NOMO-1 treated with DMSO at 0.1 percent for 48 hours (cell line): Measurements from ENCODE around the gene KCNMA1.

Experiments
- DNase-seq: peaks from one replicate; lab custom pipeline; 2025; ENCODE audit not compliant: unreplicated experiment; lab: John Stamatoyannopoulos, UW

Gene KCNMA1

GRCh38 chr10:76981251-76981650 lies 656.4 kb downstream of the KCNMA1 start:
- no peak for DNase-seq

GRCh38 chr10:76977901-76978300 lies 659.7 kb downstream of the KCNMA1 start:
- no peak for DNase-seq

DNA sequence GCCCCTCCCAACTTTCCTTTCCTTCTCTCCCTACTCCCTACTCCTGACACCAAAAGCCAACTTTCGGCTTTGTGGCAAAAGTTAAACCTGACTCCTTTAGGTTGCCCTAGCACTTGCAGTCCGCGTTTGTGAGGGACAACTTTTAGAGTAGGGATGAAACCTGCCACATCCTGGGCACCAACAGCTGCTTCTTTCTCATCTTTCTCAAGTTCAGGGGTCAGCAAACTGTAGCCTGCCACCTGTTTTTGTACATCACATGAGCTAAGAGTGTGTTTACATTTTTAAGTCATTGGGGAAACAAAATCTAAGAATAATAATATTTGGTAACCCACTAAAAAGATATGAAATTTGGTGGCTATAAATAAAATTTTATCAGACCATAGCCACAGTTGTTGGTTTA lies 660.6 kb downstream of the KCNMA1 start:
- DNase-seq = no peak

DNA sequence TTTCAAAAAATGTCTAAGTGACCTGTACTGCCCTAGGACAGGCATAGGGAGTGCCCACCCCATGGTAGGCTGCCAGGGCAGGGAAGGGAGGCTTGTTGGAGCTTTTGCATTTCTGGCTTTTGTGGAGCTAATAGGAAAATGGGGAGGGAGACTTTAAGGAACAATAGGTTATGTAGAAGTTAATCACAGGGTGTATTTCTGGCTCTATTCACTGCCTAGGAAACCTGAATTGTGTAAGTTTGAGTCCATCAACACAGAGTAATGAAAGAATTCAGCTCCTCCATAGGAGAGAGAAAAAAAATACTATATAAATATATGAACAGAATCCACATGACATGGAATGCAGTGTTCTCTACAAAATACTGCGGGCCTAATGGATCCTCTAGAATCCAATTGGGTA lies 661.5 kb downstream of the KCNMA1 start:
- DNase-seq = no peak

DNA sequence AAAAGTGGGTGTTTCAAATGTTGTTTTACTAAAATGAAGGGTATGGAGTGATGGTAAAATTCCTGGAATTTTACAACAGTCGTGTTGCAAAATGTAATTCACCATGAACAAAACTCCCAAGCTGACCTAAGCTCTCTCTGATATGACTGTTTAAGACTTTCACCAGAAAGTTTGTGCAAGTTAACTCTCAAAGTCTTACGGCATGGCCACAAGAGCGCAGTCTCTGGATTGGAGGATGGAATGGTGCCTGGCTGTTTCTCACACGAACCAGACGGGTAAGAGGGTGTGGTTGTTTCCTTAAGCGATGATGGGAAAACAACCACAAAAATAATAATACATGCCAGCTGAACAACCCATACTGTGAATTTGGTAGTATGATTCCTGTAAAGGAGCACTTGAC lies 662.5 kb downstream of the KCNMA1 start:
- no peak for DNase-seq

DNA sequence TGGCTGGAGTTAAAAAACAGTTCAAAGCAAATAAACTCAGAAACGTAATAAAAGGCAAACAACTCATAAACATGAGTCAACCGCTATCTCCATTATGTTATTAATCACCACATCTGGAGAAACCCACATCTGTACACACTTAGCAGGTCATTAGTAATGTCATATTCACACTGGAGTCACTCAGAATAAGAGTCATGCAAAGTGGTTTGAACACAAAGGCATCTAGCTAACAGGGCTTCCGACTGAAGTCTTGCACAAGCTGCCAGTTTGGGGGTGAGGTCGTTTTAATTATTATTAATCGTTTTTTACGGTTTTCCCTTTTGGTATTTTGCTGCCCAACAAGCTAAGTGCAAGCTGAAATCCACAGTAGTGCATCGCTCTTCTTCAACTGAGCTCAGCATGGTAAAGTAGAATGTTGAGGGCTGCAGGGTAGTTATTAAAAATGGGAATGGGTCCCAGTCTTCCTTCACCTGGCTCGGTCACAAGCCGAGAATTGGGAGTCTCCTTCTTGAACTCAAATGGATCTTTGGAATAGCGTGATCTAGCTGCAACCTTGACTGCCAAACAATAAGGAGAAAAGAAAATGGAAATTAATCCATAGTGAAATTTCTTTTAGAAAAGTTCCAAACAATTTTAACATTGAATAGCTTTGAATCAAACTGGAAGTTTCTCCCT lies 663.5 kb downstream of the KCNMA1 start:
- DNase-seq = no peak

GRCh38 chr10:76973091-76974016 lies 664.3 kb downstream of the KCNMA1 start:
- DNase-seq = no peak

GRCh38 chr10:76972541-76972940 lies 665.1 kb downstream of the KCNMA1 start:
- DNase-seq = no peak

DNA sequence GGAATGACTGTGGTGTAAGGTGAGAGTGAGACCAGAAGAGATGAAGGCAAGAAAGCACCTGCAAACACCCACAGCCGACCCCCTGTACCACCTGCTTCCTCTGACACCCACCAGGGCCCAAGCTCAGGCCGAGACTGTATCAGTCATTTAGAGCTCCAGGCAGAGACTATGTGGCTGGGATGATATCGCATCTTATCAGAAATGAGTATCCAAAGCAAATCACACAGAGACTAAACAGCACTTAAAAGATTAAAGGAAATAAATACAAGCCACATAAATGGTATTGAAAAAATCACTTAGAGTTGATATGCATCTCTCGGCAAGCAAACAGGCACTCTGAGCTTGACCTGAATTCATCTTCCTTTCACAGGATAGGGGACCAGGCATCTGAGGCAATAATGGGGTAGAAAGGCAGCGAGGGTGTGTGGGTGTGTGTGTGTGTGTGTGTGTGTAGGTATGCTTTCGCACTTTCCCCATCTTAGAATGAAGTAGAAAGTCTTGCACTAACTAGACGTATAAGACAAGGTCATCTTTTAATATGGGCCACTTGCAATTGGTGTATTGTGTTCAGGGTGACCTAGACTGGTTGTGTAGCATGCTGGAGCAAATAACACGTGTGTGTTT lies 665.9 kb downstream of the KCNMA1 start:
- DNase-seq = no peak

- DNase-seq = no peak
Measured at GRCh38 chr10:76970711-76971519, 666.7 kb downstream of the KCNMA1 start.

DNA sequence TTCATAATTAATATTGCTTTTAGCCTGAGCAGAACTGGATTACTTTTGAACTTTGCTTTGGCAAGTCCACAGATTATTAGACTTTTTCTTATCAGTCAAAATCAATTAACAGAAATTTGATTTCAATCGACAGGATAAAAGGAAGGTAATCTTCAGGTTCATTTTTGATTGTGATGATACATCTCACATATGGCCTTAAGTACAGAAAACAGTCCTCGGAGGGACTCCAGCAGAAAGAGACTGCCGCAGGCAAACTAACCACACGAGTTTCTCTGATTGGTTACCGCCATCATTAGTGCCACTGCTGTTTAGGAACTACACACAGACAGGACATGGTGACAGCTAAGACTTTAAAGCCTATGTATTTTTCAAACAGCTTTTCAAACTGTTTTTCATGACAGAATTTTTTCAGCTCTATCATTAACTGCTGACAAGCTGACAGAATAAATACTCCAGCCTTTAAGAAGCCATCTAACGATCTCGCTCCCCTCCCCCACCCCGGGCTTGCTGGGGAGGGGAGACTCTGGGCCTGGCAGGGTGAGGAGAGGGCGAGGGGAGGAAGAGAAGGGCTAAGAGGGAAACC lies 668.2 kb downstream of the KCNMA1 start:
- no peak for DNase-seq

GRCh38 chr10:76968483-76968882 lies 669.1 kb downstream of the KCNMA1 start:
- DNase-seq = no peak

GRCh38 chr10:76962851-76963250 lies 674.8 kb downstream of the KCNMA1 start:
- peak; percentile 1 for DNase-seq

- peak; percentile 59 for DNase-seq
Measured at GRCh38 chr10:76961841-76962240, 675.8 kb downstream of the KCNMA1 start.

DNA sequence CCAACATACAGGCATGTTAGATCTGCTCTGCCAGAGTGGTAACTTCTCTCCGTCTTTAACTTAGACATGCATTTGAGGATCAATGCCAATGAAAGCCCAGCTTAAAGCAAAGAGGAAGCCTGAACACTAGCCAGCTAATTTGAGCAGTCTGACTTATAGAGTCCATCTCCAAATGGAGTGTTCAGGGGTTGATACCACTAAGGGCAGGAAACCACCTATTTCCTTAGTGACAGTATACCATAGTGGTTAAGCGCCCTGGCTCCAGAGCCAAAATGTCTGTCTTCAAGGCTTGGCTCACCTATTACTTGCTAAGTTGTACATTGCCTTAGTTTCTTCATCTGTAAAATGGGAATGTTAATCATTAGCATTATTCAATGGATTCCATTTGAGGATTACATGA lies 678.5 kb downstream of the KCNMA1 start:
- DNase-seq = no peak

DNA sequence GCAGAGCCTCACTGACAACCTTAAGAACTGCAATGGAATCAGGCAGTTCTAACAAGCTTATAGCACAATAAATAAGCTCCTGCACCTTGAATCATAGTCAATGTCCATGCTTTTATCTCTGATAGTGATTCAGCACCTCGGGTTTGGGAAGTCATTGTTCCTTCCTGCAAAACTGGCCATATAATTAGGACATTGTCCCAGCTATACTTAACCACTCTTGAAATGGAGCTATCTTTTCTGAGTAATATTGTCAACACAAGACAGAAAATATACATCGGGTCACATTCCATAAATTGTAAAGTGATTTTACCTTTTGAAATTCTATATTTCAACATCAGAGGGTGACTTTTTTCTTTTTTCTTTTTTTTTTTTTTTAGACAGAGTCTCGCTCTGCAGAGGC lies 682.8 kb downstream of the KCNMA1 start:
- DNase-seq = no peak

DNA sequence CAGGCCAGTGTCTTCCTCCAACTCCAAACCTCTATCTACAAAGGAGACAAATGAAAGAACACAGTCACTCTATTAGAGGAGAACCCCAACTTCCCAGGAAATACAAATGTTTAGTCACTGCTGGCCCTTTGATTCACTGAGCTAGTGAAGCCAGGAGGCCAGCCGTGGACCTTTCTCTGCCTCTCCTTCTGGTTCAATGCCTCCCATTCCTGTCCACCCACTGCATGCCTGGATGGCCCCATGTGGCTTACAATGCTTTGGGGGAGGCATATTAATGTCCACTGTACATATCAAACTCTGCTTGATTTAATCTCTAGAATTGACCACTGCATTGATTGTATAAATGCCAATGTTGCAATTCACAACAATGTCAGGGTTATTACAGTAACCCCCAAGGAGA lies 687.3 kb downstream of the KCNMA1 start:
- DNase-seq = no peak

DNA sequence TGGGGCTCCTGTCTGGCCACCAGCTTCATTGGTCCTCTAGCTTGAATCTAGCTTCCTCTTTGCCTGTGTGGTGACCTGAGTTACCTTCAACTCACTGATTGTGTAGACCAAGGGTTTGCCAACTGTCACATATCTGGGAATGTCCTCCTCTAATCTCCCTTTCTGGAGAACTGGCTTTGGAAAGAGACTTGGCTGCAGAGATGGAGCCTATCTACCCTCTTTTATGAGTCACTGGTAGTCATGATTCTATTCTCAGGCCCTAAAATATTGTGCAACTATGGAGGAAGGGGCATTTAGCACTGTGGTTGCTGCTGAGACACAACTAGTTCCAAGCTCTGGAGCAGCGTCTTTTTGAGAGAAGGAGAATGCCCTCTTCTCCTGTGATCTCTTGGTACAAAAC lies 691.3 kb downstream of the KCNMA1 start:
- DNase-seq = peak; percentile 81

GRCh38 chr10:76945166-76945565 lies 692.4 kb downstream of the KCNMA1 start:
- no peak for DNase-seq

DNA sequence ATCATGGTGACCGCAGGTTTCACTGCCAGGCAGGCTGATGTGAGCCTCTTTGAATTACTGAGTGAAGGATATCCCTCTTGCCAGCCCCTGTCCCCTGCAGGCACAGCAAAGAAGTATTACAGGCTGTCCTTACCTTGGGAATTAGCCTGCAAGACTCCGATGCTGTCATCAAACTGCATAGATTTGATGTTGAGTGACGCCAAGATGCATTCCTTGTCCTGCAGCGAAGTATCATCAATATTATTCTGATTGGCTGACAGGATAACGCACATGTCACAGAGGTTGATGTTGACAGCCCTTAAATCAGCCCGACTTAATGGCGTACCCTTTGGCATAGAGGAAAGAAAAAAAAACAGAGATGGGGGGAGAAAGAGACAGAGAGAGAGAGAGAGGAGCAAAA lies 693.0 kb downstream of the KCNMA1 start:
- no peak for DNase-seq
